Body of pancreas (tissue), 4 donors: ENCODE data around the gene WDR86. TPM values are rescaled to one million over a fixed set of nuclear protein-coding genes. Genes with fewer than 3 reads are reported as not detected.

Source experiments
- ATAC-seq: fragments of 150-250 bp; one replicate; pipeline ENCODE4 v1.9.1; 2016
- DNase-seq, 4 donors: peaks; one replicate each; pipeline ENCODE4 v3.0.0-alpha.2; 2019
- H3K27ac ChIP-seq, 4 donors: fragments of 200-600 bp; sonication (generic); 1 replicate in 3 of 4; 2 replicates in 1 of 4; pipeline versions ENCODE4 v1.5.1 to v1.6.1; 2016 to 2019; ENCODE audit warnings: mild to moderate bottlenecking in 1 of 4, mixed read lengths in 1 of 4, moderate library complexity in 1 of 4
- H3K27me3 ChIP-seq, 2 donors: fragments of 200-600 bp; sonication (generic); one replicate each; pipeline ENCODE4 v1.6.0; 2016; ENCODE audit warnings: mild to moderate bottlenecking in 1 of 2
- H3K36me3 ChIP-seq, 2 donors: fragments of 200-600 bp; sonication (generic); replicated peaks in 1 of 2; 2 replicates each; pipeline ENCODE4 v1.5.1; 2016; ENCODE audit warnings: low read depth in 2 of 2; ENCODE audit not compliant: insufficient read depth in 1 of 2
- H3K4me1 ChIP-seq: fragments of 200-600 bp; sonication (generic); one replicate; pipeline ENCODE4 v1.6.0; 2016
- H3K4me3 ChIP-seq, 2 donors: fragments of 200-600 bp; sonication (generic); 1 replicate in 1 of 2; 2 replicates in 1 of 2; pipeline ENCODE4 v1.5.1; 2016 to 2019
- H3K9me3 ChIP-seq, 3 donors: fragments of 200-600 bp; sonication (generic); 1 replicate in 2 of 3; 2 replicates in 1 of 3; pipeline ENCODE4 v1.5.1; 2016
- POLR2A ChIP-seq, 3 donors: fragments of 450-650 bp; IDR thresholded peaks; one replicate each; pipeline ENCODE4 v1.6.1; 2016; ENCODE audit warnings: antibody characterized with exemption in 3 of 3, mild to moderate bottlenecking in 2 of 3
- WGBS, 2 donors: methylation state at CpG; one replicate each; pipeline ENCODE4 v1.1.5; 2017; 5-methylcytosine and 5-hydroxymethylcytosine counted together
- intact Hi-C: fragments of 100-400 bp; cut with DNase I; formaldehyde crosslinking; loops from one replicate; pipeline ENCODE4 v1.15.1; 2023
- total RNA-seq, 2 donors: library from RNA; depleted of rRNA; stranded (reverse); fragments of >200 nt; gene quantifications; one replicate each; pipeline ENCODE4 v1.1.0, GENCODE V29; 2016
- TF ChIP-seq, protein P1 (sequence below), 7 experiments: fragments of 450-650 bp in 4 of 7; fragments of 200-600 bp in 3 of 7; sonication (generic) in 3 of 7; IDR thresholded peaks; one replicate each; pipeline ENCODE4 v1.5.1; 2016 to 2019; ENCODE audit warnings: antibody characterized with exemption in 7 of 7

The WDR86 gene
- total RNA-seq, 2 donors from 2014 or later: 3.9 to 11.2 TPM

- WGBS, 2 donors: 95 to 97% methylated on average over 7 to 13 of the region's 13 CpGs
- TF ChIP-seq POLR2A (IDR thresholded peaks at IDR 0.05): no peak
- TF ChIP-seq, protein P1, sequence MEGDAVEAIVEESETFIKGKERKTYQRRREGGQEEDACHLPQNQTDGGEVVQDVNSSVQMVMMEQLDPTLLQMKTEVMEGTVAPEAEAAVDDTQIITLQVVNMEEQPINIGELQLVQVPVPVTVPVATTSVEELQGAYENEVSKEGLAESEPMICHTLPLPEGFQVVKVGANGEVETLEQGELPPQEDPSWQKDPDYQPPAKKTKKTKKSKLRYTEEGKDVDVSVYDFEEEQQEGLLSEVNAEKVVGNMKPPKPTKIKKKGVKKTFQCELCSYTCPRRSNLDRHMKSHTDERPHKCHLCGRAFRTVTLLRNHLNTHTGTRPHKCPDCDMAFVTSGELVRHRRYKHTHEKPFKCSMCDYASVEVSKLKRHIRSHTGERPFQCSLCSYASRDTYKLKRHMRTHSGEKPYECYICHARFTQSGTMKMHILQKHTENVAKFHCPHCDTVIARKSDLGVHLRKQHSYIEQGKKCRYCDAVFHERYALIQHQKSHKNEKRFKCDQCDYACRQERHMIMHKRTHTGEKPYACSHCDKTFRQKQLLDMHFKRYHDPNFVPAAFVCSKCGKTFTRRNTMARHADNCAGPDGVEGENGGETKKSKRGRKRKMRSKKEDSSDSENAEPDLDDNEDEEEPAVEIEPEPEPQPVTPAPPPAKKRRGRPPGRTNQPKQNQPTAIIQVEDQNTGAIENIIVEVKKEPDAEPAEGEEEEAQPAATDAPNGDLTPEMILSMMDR (IDR thresholded peaks at IDR 0.05): no peak
- intact Hi-C loops: no loop called here
- Histone ChIP-seq H3K9me3 (no peaks in the 10 kb centered on the region), H3K4me1 (peaks cover 15% of the 10 kb centered on the region), H3K36me3 (no peaks in the 10 kb centered on the region), H3K27me3 (no peaks in the 10 kb centered on the region), H3K27ac (no peak overlapping the region), H3K4me3 (no peak overlapping the region)
- no peak for ATAC-seq
- no peak for DNase-seq
Observed at GRCh38 chr7:151437159-151437553, 27.3 kb upstream of the WDR86 start.

GRCh38 chr7:151436446-151437158 lies 26.8 kb upstream of the WDR86 start:
- H3K4me3 ChIP-seq: no peak overlapping the region
- TF ChIP-seq, protein P1 (IDR thresholded peaks at IDR 0.05): no peak
- TF ChIP-seq POLR2A (IDR thresholded peaks at IDR 0.05): no peak
- H3K36me3 ChIP-seq: no peaks in the 10 kb centered on the region
- DNase-seq: no peak
- WGBS, 2 donors: 84 to 88% methylated on average over 7 to 9 of the region's 9 CpGs
- H3K27ac ChIP-seq: peak overlapping the region in 1 of 4 donors; percentile 36
- peaks cover 15% of the 10 kb centered on the region for H3K4me1 ChIP-seq
- no peaks in the 10 kb centered on the region for H3K27me3 ChIP-seq
- ATAC-seq: no peak
- intact Hi-C loops: no loop called here
- no peaks in the 10 kb centered on the region for H3K9me3 ChIP-seq

DNA sequence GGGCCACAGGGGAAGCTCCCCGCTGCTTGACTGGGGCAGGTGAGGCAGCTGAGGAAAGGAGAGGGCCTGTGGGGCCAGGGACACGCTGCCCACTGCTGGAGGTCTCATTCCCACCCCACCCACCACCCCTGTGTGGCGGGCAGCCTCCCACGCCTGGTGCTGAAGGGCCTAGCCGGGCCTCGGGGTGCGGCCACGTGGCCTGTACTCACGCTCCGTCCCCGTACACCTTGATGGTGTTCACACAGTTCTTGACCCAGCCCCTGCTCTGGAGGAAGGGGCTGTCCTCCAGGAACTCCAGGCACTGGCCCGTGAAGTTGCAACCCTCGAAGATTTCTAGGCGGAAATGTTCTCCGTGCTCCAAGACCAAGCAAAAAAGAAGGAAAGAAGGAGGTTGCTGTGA lies 26.1 kb upstream of the WDR86 start:
- intact Hi-C loops: no loop called here
- H3K4me3 ChIP-seq: no peak overlapping the region
- no peaks in the 10 kb centered on the region for H3K36me3 ChIP-seq
- no peak for ATAC-seq
- 89 to 98% methylated on average over 7 to 15 of the region's 15 CpGs for WGBS, 2 donors
- H3K9me3 ChIP-seq: no peaks in the 10 kb centered on the region
- peaks cover 15% of the 10 kb centered on the region for H3K4me1 ChIP-seq
- peak overlapping the region in 1 of 4 donors; percentile 1 for H3K27ac ChIP-seq
- TF ChIP-seq, protein P1 (IDR thresholded peaks at IDR 0.05): no peak
- TF ChIP-seq POLR2A (IDR thresholded peaks at IDR 0.05): no peak
- DNase-seq: no peak
- H3K27me3 ChIP-seq: no peaks in the 10 kb centered on the region

DNA sequence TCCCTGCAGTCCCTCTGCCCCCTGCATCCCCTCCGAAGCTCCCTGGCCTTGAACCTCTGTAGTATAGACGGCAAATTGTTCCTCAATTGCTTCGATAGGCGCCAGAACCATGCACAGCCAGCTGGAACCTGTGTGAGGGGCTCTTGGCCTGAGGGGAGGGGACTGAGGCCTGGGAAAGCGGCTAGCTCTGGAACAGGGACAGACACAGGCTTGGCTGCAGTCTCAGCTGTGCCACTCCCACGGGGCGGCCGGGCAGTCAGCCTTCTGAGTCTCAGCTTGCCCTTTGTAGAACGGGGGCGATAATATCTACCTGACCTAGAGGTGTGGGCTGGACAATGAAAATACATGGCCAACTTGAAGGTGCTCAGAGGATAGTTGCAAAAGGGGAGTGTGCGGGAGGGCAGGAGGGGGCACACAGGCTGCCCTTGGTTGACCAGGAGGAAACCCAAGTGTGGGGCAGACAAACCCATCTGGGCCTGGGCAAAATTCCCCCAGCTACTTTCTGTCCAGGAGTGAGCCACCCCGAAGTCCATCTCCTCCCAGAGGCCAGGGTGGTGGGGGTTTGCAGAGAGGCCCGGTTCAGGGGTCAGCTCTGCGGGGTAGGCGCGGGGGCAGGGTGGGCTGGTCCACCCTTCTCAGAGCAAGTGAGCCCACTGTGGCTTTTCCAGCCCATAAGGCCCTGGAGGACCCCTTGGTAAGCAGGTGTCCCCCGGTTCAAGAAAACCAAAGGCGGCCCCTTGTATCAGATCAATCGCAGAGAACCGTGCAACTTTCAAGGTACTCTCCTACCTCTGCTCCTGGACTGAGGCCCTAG lies 25.5 kb upstream of the WDR86 start:
- Histone ChIP-seq H3K27ac (no peak overlapping the region), H3K4me1 (peaks cover 18% of the 10 kb centered on the region), H3K4me3 (no peak overlapping the region), H3K27me3 (no peaks in the 10 kb centered on the region), H3K36me3 (no peaks in the 10 kb centered on the region), H3K9me3 (no peaks in the 10 kb centered on the region)
- peak in 2 of 4 donors; percentile 62 to 63 for DNase-seq
- 38 to 63% methylated on average over 14 to 20 of the region's 20 CpGs for WGBS, 2 donors
- TF ChIP-seq POLR2A (IDR thresholded peaks at IDR 0.05): no peak
- TF ChIP-seq, protein P1 (IDR thresholded peaks at IDR 0.05): no peak
- peak; percentile 36 for ATAC-seq
- intact Hi-C loops: no loop called here
